Middle frontal gyrus (tissue), 1 donor: ENCODE data around the gene SCAF1.
A peak's percentile ranks its signal among the peaks of the same experiment; 100 is the strongest.

Source experiments
- DNase-seq: peaks from one replicate; pipeline ENCODE4 v3.0.0-alpha.2; 2015; ENCODE audit warnings: low spot score; ENCODE audit errors: extremely low spot score

SCAF1 gene

GRCh38 chr19:49684983-49685553 lies 43.1 kb downstream of the SCAF1 start:
- no peak for DNase-seq

DNA sequence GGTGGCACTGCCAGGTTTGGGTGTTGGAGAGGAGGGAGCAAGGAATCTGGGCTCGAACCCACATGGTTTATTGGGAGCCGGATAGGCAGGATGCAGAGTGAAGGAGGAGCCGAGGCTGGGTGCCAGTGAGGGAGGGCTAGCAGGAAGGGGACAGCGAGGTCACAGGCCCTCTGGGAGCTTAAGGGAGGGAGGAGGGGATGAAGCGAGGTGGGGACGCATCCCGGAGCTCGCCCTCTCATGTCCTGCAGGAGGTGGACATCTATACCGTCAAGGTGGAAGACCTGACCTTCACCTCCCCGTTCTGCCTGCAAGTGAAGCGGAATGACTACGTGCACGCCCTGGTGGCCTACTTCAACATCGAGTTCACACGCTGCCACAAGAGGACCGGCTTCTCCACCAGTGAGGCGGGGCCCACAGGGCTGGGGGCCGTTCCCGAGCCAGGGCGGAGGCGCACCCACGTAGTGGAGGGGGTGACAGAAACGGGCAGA lies 43.9 kb downstream of the SCAF1 start:
- DNase-seq, result no peak

DNA sequence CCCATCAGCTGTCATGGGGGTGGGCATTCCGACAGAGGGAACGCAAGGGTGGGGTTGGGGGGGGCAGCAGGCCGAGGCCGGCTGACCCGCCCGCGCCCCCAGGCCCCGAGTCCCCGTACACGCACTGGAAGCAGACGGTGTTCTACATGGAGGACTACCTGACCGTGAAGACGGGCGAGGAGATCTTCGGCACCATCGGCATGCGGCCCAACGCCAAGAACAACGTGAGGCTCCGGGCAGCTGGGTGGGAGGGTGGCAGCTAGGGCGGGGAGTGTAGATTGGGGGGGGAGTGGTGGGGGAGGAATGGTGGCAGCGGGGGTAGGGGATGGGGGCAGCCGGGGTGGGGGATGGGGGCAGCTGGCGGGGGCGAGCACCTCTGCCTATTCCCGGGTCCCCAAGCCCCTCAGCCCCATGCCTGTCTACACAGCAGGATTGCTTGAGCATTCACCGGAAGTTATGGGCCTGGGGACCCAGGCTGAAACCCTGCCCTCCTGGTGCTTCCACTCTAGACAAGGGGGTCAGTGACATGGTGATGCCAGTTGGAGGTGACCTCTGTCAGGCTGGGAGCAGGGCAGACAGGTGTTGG lies 44.6 kb downstream of the SCAF1 start:
- DNase-seq, result no peak

DNA sequence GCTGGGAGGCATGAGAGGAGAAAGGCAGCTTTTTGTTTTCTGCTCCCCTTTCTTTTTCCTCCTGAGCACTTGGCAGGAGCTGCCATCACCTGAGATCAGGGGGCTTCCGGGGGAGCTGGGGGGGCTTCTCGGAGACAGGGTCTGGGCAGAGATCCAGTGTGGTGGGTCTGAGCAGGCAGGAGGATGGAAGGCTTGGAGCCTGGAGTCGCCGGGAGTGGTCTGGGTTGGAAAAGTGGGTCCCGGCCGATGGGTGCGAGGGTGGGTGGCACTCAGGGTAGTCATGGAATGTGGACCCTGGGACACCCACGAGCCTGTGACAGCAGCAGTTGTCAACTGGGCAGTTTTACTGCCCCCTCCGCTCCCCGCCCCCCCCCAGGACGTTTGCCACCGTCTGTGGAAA lies 45.1 kb downstream of the SCAF1 start:
- no peak for DNase-seq

GRCh38 chr19:49687566-49688316 lies 45.7 kb downstream of the SCAF1 start:
- no peak for DNase-seq

GRCh38 chr19:49688531-49689132 lies 46.6 kb downstream of the SCAF1 start:
- DNase-seq, result no peak

GRCh38 chr19:49689133-49690078 lies 47.4 kb downstream of the SCAF1 start, which contains the start of gene ADM5:
Gene ADM5 (plus strand): TSS chr19:49689594. CDS start chr19:49689838, 244 bp downstream.
- no peak for DNase-seq

GRCh38 chr19:49690079-49690655 lies 48.2 kb downstream of the SCAF1 start:
- DNase-seq, result no peak

GRCh38 chr19:49690656-49691242 lies 48.7 kb downstream of the SCAF1 start, which contains the start of gene CPT1C:
Gene CPT1C (plus strand): TSS chr19:49691116. CDS start chr19:49692253, 1,137 bp downstream.
- peak; percentile 85 for DNase-seq

GRCh38 chr19:49691243-49692146 lies 49.5 kb downstream of the SCAF1 start:
- DNase-seq, result peak; percentile 73

DNA sequence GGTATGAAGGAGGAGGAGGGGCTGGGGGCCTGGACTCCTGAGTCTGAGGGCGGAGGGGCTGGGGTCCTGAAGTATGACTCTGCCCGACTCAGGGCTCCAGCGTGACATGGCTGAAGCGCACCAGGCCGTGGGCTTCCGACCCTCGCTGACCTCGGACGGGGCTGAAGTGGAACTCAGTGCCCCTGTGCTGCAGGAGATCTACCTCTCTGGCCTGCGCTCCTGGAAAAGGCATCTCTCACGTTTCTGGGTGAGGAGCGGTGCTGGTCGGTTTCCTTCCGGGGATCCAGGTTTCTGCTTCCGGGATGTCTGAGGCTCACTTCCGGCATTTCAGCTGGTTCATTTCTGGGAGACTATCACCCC lies 50.1 kb downstream of the SCAF1 start:
- DNase-seq, result no peak

DNA sequence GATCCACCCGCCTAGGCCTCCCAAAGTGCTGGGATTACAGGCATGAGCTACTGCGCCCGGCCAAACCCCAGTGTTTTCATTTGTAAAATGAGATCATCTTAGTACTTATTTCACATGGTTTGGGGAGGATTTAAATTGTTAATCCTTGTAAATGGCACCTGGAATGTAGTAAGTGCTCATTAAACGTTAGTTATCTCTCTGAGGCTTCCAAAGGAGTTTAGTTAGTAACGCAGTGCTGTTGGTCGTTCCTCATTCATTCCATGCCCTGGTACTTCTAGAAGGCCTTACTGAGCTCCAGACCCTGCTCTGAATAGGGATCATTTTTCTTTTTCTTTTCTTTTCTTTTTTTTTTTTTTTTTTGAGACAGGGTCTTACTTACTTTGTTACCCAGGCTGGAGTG lies 54.1 kb downstream of the SCAF1 start:
- DNase-seq, result no peak

GRCh38 chr19:49696865-49697264 lies 54.9 kb downstream of the SCAF1 start:
- no peak for DNase-seq

- no peak for DNase-seq
These were observed 57.4 kb downstream of the SCAF1 start for GRCh38 chr19:49699364-49699763.

GRCh38 chr19:49700563-49700962 lies 58.6 kb downstream of the SCAF1 start:
- no peak for DNase-seq

DNA sequence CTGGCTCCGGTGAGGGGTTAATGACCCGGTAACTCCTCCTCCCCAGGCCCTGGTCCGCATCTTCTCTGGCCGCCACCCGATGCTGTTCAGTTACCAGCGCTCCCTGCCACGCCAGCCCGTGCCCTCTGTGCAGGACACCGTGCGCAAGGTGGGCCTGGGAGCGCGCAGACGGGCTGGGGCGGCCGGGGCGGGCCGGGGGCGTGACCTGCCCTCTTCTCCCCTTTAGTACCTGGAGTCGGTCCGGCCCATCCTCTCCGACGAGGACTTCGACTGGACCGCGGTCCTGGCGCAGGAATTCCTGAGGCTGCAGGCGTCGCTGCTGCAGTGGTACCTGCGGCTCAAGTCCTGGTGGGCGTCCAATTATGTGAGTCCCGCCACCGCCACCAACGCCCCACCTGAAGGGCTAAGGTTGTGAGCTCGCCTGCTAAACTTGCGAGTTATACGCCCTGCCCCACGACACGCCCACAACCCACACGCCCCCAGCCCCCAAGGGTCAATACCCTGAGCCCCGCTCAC lies 59.3 kb downstream of the SCAF1 start:
- no peak for DNase-seq

- DNase-seq, result no peak
These were observed 63.1 kb downstream of the SCAF1 start for GRCh38 chr19:49704888-49705642.

DNA sequence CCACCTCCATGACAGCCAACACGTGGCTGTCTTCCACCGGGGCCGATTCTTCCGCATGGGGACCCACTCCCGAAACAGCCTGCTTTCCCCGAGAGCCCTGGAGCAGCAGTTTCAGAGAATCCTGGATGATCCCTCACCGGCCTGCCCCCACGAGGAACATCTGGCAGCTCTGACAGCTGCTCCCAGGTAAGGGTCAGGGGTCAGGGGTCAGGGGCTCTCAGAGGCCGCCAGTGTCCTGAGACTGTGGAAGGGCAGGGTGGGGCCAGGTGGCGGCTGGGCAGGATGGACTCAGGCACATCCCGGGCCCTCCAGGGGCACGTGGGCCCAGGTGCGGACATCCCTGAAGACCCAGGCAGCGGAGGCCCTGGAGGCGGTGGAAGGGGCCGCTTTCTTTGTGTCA lies 63.9 kb downstream of the SCAF1 start:
- DNase-seq, result no peak
